DMS53 (cell line): ENCODE measurements around the gene PNP.

Source experiments
- DNase-seq: peaks from one replicate; lab custom pipeline; 2025; lab: John Stamatoyannopoulos, UW

Gene PNP

DNA sequence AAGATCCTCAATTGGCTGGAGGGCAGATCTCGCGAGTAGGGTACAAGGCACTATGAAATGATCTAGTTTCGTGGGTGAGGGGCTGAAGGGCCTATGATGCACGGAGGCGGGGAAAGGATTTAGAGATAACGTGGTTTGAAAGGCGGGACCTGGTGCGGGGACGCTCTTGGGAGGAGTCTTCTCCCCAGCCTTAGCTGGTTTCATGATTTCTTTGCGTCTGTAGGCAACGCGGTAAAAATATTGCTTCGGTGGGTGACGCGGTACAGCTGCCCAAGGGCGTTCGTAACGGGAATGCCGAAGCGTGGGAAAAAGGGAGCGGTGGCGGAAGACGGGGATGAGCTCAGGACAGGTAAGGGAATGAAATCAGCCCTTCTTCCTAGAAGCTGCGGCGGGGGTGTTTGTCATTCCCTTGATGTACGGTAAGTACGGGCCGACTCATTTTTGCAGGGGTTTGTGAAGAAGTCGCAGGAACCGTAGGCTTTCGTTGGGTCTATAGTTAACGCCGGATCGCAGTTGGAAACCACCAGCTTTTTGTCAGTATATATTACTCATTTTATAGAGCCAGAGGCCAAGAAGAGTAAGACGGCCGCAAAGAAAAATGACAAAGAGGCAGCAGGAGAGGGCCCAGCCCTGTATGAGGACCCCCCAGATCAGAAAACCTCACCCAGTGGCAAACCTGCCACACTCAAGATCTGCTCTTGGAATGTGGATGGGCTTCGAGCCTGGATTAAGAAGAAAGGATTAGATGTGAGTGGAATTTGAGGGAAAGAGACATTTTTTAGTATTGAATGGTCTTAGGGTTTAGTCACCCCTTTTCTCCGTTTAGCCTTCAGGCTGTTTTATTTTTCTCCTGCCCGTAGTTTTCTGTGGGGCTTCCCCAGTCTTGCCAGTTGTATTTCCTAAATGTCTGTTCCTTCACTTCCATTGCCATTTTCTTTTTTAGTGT, 13.6 kb upstream of the PNP start:
- DNase-seq, result peak; percentile 80

DNA sequence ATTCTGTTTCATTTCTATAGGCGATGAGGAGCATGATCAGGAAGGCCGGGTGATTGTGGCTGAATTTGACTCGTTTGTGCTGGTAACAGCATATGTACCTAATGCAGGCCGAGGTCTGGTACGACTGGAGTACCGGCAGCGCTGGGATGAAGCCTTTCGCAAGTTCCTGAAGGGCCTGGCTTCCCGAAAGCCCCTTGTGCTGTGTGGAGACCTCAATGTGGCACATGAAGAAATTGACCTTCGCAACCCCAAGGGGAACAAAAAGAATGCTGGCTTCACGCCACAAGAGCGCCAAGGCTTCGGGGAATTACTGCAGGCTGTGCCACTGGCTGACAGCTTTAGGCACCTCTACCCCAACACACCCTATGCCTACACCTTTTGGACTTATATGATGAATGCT, 12.2 kb upstream of the PNP start:
- DNase-seq, result no peak

DNA sequence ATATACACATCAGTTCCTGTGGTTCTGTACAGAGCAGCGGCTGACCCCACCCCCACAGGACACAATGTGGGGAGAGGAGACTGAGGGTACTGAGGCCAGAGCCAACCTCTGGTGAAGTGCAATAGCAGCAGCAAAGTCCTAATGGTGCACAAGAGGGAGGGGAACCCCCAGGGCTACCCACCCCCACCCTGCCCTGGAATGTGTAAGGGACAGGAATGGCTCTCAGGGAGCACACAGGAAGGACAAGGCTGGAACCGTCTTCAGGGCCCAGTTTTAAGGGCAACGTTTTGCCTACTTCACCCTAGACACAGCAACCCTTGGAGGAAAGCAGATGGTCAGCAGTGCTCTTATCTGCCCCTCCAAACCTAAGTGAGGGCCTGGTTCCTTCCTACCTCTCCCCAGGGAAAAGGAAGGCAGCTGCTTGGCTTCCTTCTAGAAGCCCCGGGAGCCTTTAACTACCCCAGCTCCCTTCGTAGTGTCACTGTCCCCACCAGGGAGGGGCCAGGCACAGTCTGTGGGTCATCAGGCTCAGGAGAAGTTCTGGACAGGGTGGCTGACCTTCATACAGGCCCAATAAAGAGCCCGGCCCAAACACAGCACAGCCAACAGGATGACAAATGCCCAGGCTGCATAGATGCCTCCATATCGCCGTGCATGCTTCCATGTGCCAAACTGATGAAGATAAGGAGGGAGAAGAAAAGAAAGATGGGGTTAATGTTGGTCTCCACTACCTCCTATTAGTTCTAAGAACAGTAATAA, 11.0 kb upstream of the PNP start:
- DNase-seq, result no peak

DNA sequence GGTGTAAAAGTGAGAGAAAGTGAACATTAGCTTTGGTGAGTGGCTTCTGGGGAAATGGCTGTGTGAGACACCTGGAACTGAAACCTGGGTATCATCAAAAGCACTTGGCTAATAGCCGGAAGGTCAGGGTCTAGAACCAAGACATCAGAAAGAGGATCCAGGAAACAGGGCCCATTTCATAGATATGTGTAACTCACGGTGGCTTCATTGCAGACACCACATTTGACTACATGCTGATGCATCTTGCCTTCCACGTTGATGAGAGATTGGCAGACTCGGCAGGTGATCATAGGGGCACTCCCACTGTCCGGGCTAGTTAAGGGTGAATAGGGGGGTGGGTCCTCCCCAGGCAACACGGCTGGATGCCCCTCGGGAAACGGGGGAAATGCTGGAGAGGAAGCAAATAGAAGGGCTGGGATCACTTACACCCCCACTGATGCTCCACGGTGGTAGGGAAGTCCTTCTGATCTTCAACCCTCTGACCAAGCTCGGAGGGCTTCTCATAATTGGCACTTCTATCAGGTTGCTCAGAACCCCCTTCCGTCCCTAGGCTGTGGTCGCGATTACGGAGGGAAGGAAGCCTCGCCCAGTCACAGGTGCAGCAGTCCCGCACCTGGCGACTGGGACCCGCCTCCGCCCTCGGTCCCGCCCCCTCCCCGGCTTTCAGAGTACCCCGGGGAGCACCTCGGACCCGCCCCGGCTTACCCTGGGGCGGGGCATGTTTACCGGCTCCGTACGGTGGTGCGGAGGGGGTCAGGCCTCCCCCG, 8.6 kb upstream of the PNP start:
- peak; percentile 65 for DNase-seq

DNA sequence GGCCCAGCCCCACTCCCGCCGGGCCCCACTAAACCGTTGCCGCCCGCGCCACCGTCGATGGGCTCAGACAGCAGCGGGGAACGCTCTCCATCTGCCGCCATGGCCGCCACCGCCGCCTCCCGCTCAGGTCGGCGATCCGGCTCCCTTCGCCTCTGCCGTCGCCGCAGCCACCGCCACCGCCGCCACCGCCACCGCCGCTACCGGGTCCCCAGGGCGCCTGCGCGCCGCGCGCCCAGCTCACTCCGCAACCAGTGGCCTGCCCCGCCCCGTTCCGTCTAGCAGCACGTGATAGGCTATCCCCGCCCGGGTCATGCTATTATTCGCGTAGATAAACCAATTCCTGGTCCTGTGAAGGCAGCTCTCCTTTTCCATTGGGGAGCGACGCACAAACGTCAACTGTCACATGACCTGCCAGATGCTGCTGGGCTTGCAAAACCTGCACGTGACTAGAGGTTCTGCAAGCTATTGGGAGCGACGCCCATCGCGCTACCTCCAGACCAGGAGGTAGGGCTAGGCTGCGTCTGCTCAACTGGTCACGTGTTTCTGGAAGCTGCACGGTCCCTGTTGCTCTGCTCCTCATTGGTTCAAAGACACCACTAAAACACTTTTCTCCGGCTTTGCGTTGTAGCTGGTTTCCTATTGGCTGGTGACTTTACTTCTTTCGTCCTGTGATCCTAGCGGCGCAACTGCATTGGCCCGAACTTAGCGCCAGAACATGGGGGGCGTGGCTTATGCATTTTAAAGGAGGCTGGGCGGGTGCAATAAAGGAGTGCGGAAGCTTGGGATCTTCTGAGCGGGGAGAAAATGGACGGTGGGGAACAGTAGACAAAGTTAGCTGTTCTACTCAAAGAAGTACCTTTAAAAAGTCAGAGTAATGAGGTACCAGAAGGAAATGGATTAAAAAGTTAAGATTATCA, 7.7 kb upstream of the PNP start, which contains the start of gene PIP4P1:
TSS of gene PIP4P1 (minus strand) at position 210 of the 917 bp plus-strand sequence. CDS start at position 101, 109 bp downstream.
- peak; percentile 97 for DNase-seq

DNA sequence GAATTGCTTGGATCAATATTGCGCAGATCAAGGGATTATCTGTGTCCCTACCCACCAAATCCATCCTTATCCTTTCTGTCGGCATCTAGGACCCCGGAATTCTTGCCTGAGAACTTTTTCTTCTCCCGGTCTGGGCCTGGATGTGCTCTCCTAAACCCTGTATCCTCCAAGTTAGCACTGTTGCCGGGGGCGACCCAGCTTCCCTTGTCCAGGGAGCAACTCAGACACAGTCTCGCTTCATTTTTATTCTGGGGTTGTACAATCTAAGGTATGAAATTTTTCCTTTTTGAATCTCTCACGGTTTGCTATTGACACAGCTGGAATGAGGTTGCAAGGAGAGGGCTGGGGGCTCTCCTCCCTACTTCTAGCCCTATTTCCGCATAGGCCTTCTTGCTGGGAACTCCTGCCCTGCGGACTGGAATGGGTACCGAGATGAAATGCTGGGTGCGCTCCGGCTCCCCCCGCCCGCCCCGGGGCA, 403 bp upstream of the PNP start:
- DNase-seq, result no peak

DNA sequence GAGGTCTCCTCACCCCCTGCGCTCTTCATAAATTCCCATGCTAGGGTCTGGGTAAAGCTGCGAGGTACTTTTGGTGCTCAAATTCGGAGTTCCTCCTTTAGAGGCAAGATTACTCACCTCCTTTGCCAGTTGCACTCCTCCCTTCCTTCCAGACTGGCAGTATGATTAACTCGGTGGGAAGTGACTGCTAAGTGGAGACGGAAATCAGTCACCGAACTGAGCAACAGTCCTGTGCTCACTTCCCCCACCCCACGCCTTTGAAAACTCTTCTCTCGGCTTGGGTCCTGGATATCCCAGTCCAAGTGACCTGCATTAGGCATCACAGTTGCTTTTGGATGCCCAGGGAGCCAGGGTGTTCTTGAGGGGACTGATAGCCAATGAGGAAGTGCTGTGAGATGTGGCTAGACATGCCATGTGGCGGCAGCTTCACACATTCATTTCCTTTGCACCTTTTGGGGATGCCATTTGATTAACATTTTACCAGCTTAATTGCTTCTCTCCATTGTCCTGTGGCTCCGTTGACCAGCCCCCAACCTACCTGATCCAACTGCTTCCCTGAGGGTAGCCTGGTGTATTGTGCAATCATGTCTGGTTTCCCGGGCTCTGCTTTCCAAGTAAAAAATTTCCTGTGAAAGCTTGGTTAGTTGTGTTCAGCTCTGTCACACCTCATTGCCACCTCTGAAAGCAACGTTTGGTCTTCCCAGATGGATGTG, 840 bp downstream of the PNP start:
- DNase-seq, result peak; percentile 51

DNA sequence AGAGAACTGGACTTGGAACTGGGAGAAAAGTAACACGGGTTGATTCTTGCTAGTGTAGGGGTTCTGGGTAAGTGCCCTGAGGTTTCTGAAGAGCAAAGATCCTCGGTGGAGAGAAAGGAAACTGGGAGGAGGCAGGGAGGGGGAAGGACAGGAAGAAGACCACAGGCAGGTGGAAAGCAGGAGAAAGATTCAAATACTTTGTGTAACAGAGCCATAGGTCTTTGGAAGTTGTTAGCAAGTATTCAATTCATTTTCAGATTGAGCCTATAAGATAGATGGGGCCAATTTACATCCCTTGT, 1.3 kb downstream of the PNP start:
- DNase-seq, result peak; percentile 13

DNA sequence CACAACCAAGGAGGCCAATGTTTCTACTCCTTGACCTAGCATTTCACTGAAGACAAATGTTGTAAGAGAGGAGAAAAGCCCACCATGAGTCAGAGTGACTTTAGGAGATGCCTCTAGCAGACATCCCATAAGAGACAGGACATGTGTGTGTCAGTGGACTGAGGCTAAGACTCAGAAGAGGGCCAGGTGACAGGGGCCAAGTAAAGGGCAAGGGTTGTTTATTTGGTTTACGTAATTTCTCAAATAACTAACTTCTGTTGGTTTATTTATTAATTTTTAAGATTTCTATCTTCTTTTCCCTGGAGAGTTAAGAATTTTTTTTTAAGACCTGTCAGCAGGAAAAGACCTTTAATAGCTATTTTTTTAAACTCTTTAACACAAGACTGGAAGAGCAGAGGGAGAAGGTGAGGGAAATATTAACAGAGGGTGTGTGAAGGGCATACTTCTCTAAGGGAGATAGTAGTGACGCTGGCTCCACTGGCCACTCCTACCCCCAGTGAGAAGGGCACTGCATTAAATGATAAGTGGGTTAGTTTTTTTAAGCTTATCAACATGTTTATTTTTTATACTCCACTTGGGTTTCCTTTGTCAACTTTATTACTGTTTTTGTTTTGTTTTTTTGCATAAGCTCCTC, 3.4 kb downstream of the PNP start:
- no peak for DNase-seq

DNA sequence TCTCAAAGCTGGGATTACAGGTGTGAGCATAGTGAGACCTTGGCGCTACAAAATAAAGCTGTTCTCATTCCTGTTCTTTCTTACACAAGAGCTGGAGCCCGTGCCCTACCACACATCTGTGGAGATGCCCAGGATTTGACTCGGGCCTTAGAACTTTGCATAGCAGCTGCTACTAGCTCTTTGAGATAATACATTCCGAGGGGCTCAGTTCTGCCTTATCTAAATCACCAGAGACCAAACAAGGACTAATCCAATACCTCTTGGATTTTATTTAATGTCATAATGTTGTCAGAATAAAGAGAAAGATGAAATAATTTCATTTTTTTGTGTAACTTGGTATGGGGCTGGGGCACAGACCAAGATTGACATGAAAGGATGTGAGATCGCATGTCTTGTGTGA, 7.6 kb downstream of the PNP start:
- no peak for DNase-seq

DNA sequence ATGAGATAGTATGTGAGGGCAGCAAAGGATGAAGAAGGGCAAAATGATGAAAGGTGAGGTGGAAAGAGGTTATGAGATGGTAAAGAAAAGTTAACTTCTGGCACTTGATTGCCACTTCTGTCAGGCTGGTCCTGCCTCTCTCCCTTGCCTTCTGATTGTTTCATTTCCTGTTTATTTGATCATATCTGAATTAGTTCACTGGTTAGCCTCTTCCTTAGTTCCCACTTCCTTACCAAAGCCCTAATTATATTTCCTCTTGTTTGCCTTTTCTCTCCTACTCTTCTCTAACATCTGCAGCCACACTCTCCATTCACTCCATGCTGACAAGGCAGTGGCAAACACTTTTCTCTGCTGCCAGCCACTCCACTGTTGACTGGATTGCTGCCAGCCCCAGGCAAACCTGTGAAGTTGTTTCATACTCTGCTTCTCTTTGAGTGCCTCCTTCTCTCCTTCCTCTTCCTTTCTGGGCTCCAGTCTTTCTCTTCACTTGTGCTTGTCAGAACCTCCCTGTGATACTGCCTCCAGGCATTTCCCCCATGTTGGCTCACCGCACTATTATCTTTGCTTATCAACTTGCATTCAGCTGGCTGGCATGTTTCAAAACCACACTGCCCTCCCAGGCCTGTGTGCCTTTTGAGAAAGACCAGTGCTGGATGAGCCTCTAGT, 8.1 kb downstream of the PNP start:
- no peak for DNase-seq

DNA sequence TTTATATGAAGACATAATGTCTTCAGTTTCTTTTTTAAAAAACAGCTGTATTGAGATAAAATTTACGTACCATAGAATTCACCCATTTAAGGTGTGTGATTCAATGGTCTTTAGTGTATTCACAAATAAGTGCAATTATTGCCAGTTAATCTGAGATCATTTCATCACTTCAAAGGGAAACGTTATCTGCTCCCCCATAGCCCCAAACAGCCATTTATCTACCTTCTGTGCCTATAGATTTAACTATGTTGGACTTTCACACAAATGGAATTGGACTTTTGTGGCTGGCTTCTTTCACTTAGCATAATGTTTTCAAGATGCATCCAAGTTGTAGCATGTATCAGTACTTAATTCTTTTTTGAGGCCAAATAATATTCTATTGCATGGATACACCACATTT, 9.7 kb downstream of the PNP start:
- no peak for DNase-seq

DNA sequence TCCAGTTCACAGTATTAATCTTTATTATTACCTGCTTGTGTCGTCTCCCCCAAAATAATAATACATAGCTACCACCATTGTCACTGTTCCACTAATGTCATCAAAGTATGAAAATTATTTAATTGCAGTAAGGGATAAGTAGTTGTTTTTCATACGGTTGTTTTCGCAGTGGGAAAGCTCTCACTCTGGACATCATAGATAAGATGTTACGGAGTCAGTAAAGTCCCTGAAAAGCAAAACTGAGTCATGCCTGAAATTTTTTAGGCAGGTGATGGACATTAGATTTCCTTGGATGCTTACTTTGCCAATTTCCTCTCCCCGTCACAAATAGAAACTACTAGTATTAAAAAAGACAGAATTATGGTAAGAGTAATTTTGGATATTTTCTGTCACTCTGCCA, 13.2 kb downstream of the PNP start:
- no peak for DNase-seq

DNA sequence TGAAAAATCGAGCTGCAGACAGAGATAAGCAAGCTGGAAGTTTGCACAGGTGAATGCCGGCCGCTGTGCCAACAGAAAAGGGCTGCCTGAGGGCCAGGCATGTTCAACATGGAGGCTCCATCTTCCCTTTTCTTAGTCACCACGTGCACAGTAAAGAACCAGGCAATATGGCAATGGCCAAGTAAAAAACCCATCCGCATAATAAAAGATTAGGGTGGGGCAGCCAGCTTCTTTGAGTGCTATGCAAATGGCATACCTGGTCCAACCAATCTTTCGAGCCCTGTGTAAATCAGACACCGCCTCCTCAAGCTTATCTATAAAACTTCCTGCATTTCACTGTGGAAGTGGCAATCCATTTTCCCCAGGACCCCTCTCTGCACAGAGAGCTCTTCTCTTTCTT, 16.7 kb downstream of the PNP start:
- no peak for DNase-seq

DNA sequence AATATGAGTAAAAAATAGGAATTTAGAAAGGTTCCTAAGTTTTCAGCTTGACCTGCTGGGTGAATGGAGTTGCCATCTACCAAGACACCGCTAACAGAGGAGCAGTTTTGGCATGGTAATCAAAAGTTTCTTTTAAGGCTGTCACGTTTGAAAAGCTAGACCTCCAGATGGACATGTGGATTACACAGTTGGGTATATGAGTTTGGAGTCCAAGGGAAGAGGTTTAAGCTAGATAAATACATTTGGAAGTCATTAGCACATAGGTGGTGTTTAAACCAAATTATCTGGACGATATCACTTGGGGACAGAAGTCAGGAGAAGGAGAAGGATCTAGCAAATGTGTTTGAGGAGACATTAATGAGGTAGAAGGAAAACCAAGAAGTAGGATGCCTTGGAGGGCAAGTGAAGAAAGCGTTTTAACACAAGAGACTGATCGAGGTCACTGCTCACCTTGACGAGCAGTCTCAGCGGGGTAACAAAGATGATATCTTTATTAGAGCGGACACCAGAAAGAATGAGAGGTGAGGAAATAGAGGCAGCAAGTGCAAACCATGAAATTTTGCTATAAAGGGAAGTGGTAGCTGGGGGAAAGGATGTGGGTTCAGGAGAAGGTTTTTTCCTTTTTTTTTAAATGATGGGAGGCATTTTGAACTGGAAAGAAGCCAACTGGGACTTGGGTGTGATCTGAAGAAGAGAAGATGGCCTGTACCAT, 17.6 kb downstream of the PNP start:
- no peak for DNase-seq

DNA sequence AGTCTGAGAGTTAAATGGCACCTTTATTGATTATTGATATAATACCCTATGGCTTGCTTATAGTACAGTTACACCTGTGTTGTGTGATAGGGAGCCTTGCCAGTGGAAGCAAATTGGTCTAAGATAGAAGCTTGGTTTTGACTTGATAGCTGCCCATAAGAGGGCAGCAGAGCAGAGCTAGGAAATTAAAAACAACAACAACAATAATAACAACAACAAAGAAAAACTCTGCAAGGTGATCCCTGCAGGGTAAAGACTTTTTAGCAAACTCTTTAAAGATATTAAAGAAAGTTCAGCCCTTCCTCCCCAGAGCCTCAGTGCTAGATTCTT, 18.2 kb downstream of the PNP start:
- DNase-seq, result no peak

DNA sequence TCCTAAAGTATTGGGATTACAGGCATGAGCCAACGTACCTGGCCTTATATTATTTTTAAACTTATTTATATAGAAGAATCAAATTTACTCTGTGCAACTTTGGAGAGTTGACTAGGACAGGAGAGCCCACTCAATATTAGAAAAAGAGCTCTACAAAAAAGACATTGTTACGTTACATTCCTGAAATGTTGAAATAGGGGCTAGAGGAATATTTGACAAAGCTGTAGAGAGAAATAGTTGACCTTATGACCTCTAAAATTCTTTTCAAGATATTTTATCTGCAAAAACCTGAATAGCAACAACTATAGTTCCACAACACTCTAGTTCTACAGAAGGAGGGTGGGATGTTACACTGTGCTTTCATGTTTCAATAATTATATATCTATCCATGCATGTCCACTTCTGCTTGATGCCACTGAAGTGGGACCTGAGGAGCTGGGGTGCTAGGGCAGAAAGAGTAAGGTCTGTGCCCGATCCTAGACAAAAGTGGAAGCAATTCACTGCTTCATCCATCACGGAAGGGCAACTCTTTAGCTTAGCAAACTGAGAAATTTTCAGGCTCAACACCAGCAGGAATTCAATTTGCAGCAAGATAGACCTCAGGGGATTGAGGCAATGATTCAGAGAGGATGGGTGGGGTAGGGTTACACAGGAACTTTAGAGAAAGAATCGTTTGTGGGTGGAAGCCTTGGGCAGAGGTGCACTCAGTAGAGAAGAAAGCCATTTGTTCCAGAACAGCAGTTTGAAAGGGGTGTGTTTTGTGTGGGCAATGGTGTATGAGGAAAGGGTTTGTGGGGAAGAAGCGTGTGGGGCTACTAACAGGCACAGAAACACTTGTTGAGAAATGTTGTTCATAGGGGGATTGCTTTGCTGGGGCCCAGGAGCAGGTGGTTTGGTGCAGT, 20.1 kb downstream of the PNP start:
- no peak for DNase-seq

DNA sequence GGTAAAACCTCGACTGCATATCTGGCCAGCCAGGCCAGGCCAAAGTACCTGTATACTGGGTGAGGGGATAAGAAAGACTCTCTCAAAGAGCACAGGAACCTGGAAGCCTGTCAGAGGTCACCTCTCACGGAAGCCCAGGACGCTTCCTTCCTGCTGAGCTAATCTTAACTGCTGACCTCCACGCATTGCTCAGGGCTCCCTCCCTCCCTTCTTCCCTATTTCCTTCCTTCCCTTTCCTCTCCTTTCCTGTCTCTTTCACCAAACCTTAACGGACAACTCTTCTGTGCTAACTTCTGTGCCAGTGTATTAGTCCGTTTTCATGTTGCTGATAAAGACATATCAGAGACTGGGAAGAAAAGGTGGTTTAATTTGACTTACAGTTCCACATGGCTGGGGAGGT, 21.4 kb downstream of the PNP start:
- DNase-seq, result no peak
